ENCODE results near the gene SYMPK. TPM values are rescaled to one million over a fixed set of nuclear protein-coding genes. Genes with fewer than 3 reads are reported as not detected.

The SYMPK gene
- total RNA-seq = 10 to 100 TPM; 63.3 to 65.0 TPM
- 37.8 TPM for polyA plus RNA-seq (2013, experiment 1 of 2)
- polyA plus RNA-seq (2013, experiment 2 of 2) = 50.8 TPM
- 58.5 to 157 (median 90.5) reads per million in 172 experiments for total RNA-seq

DNA sequence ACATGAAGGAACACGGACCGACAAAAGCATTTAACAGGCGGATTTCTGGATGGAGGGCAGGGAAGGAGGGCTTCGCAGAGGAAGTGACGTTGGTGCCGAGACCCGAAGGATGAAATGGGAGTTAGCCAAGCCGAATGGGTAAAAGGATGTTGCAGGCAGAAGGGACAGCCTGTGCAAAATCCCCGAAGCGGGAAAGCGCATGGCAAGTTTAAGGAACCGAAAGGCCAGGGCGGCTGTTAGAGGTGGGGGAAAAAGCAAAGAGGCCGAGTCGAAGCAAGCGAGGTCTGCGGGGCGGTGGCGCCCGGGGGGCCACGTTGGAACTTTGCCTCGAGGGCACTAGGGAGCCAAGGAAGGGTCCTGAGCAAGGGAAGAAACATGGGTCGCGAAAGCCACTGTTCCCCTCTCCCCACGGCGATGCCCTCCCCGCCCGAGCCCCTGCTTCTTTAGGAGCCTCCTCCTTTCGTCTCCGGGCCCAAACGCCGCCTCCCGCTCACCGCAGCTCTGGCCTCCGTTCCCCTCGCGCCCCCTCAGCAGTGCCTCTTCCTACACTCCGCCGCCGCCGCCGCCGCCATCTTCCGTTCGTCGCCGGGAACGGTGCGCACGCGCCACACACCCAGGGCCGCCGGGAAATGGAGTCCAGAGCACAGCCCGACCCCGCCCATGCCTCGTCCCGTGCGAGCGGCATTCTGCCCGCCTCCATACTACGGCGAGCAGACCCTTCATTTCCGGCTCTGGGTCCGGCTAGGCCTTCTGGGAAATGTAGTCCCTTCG is at the start of gene SYMPK:
SYMPK (minus strand) TSS at position 584 of the 771 bp plus-strand sequence. CDS start 8,652 bp downstream, outside the sequence.
- DNase-seq (peak; percentile 96 to 99 (median 98)), ATAC-seq (ENCODE audit: poor library complexity) (peak; percentile 97)
- peak within 1 kb of the TSS; percentile 83 for H3K27ac Mint-ChIP-seq
- H3K27me3 ChIP-seq (ENCODE audit: control insufficient read depth in 1 of 2, insufficient read depth in 2 of 2, low read length in 2 of 2) = peaks cover 9 to 13% of the 10 kb centered on the region in 2 experiments
- TF ChIP-seq CTCF (IDR thresholded peaks at IDR 0.05) = no peak
- peaks cover 29% of the 10 kb centered on the region for H3K4me1 ChIP-seq (ENCODE audit: insufficient read depth, low read length)
- H3K9me3 Mint-ChIP-seq = no peaks in the 10 kb centered on the region
- H3K4me1 Mint-ChIP-seq (ENCODE audit: low read depth) = peaks cover 34% of the 10 kb centered on the region
- H3K27me3 Mint-ChIP-seq = peaks cover 29% of the 10 kb centered on the region
- CTCF ChIA-PET = interaction anchor here (0.9 to 2.7 kb wide), 7 partner anchors 11 to 378 kb away, joined by 3 to 14 read pairs (median 7); partner anchors contain the start of genes IRF2BP1 and MYPOP
- intact Hi-C loops (cut with DNase I, micrococcal nuclease) = loop anchor here (1.0 to 10.0 kb wide), 8 partner anchors 24 to 908 kb away; partner anchors contain the start of genes IRF2BP1 (in 2 of the 2), CCDC61 (in 1 of the 2), CLPTM1 (in 1 of the 2) and DMWD (in 1 of the 2)
- H3K9me3 ChIP-seq (ENCODE audit: control insufficient read depth in 1 of 2, insufficient read depth in 1 of 2, low read length in 2 of 2) = peaks cover 0 to 4% of the 10 kb centered on the region in 2 experiments
- peak within 1 kb of the TSS; percentile 99 for H3K4me3 Mint-ChIP-seq
- H3K4me3 ChIP-seq (ENCODE audit: low read length) = peak within 1 kb of the TSS; percentile 80
- peaks cover 15% of the 10 kb centered on the region for H3K36me3 ChIP-seq (ENCODE audit: insufficient read depth, low read length)
- POLR2A ChIA-PET = interaction anchor here (0.6 to 2.4 kb wide), 14 partner anchors 23 to 1412 kb away, joined by 3 to 37 read pairs (median 4); partner anchors contain the start of genes CCDC61, INAFM1, IRF2BP1 and MYPOP
- H3K36me3 Mint-ChIP-seq (ENCODE audit: low read depth) = peaks cover 29% of the 10 kb centered on the region
- peak within 1 kb of the TSS; percentile 66 to 86 for H3K27ac ChIP-seq (ENCODE audit: low read depth in 1 of 2, low read length in 2 of 2)

GRCh38 chr19:45911291-45911690 is 48.3 kb upstream of the SYMPK start:
- ChIA-PET POLR2A (no interaction called here), CTCF (no interaction called here)

DNA sequence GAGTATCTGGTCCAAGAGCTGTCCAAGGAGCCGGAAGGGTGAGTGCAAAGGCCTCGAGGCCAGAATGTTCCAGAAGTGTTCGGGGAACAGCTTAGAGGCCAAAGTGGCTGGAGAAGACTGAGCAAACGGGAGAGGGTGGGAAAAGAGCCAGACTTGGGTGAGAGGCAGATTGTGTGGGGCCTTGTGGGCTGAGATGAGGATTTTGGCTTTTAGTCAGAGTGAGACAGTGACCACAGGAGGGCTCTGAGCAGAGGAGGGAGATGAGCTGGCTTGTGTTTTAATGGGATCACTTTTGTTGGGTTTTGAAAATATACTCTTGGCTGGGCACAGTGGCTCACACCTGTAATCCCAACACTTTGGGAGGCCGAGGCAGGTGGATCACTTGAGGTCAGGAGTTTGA is 46.0 kb upstream of the SYMPK start:
- Mint-ChIP-seq H3K27me3 (peaks cover 31% of the 10 kb centered on the region), H3K9me3 (no peaks in the 10 kb centered on the region), H3K36me3 (ENCODE audit: low read depth) (no peaks in the 10 kb centered on the region), H3K27ac (no peak overlapping the region), H3K4me1 (ENCODE audit: low read depth) (no peaks in the 10 kb centered on the region), H3K4me3 (no peak overlapping the region)
- Histone ChIP-seq H3K4me3 (ENCODE audit: low read length) (no peak overlapping the region), H3K9me3 (ENCODE audit: control insufficient read depth in 1 of 2, insufficient read depth in 1 of 2, low read length in 2 of 2) (peaks cover 0 to 2% of the 10 kb centered on the region in 2 experiments), H3K36me3 (ENCODE audit: insufficient read depth, low read length) (no peaks in the 10 kb centered on the region), H3K4me1 (ENCODE audit: insufficient read depth, low read length) (no peaks in the 10 kb centered on the region), H3K27ac (ENCODE audit: low read depth in 1 of 2, low read length in 2 of 2) (no peak overlapping the region), H3K27me3 (ENCODE audit: control insufficient read depth in 1 of 2, insufficient read depth in 2 of 2, low read length in 2 of 2) (peaks cover 0 to 17% of the 10 kb centered on the region in 2 experiments)
- DNase-seq (no peak), ATAC-seq (ENCODE audit: poor library complexity) (no peak)
- ChIA-PET CTCF (no interaction called here), POLR2A (no interaction called here)
- intact Hi-C loops (cut with DNase I, micrococcal nuclease) = loop anchor here in 1 of 2 experiments (10.0 kb wide), 1 partner anchor 724 kb away; no protein-coding TSS in a partner anchor
- TF ChIP-seq CTCF (IDR thresholded peaks at IDR 0.05) = no peak

More at GRCh38 chr19:45911291-45911690, 48.3 kb upstream of the SYMPK start:
- H3K27me3 Mint-ChIP-seq = peaks cover 42% of the 10 kb centered on the region
- ATAC-seq (ENCODE audit: poor library complexity) (no peak), DNase-seq (no peak)
- Histone ChIP-seq H3K9me3 (ENCODE audit: control insufficient read depth in 1 of 2, insufficient read depth in 1 of 2, low read length in 2 of 2) (peaks cover 0 to 6% of the 10 kb centered on the region in 2 experiments), H3K4me1 (ENCODE audit: insufficient read depth, low read length) (no peaks in the 10 kb centered on the region), H3K27ac (ENCODE audit: low read depth in 1 of 2, low read length in 2 of 2) (no peak overlapping the region), H3K36me3 (ENCODE audit: insufficient read depth, low read length) (no peaks in the 10 kb centered on the region), H3K27me3 (ENCODE audit: control insufficient read depth in 1 of 2, insufficient read depth in 2 of 2, low read length in 2 of 2) (peaks cover 0 to 18% of the 10 kb centered on the region in 2 experiments), H3K4me3 (ENCODE audit: low read length) (no peak overlapping the region)
- H3K9me3 Mint-ChIP-seq = no peaks in the 10 kb centered on the region
- H3K4me1 Mint-ChIP-seq (ENCODE audit: low read depth) = no peaks in the 10 kb centered on the region
- TF ChIP-seq CTCF (IDR thresholded peaks at IDR 0.05) = no peak
- H3K27ac Mint-ChIP-seq = no peak overlapping the region
- intact Hi-C loops (cut with DNase I, micrococcal nuclease) = no loop called here
- H3K36me3 Mint-ChIP-seq (ENCODE audit: low read depth) = no peaks in the 10 kb centered on the region
- no peak overlapping the region for H3K4me3 Mint-ChIP-seq
